H9 (cell line): Measurements from ENCODE around the gene TMEM108. TPM values are rescaled to one million over a fixed set of nuclear protein-coding genes. Genes with fewer than 3 reads are reported as not detected.

Experiments used
- DNase-seq: peaks from one replicate; pipeline ENCODE4 v3.0.0-alpha.2; 2017
- H2AFZ ChIP-seq: one replicate; pipeline ENCODE4 v1.6.1; 2013; ENCODE audit warnings: mild to moderate bottlenecking, low read length, control low read depth, moderate library complexity
- H2AK5ac ChIP-seq: 2 replicates; pipeline ENCODE4 v1.6.1; 2013; ENCODE audit warnings: low read length, control low read depth, mixed read lengths; ENCODE audit not compliant: insufficient read length
- H2BK120ac ChIP-seq: one replicate; pipeline ENCODE4 v1.6.1; 2013; ENCODE audit warnings: low read depth, mild to moderate bottlenecking, low read length, control low read depth, inconsistent platforms; ENCODE audit not compliant: poor library complexity, severe bottlenecking
- H2BK12ac ChIP-seq: 2 replicates; pipeline ENCODE4 v1.6.1; 2013; ENCODE audit warnings: low read length, control low read depth, mixed read lengths, low read depth; ENCODE audit not compliant: insufficient read length
- H2BK15ac ChIP-seq: 2 replicates; pipeline ENCODE4 v1.6.1; 2013; ENCODE audit warnings: low read depth, low read length, control low read depth
- H2BK20ac ChIP-seq: one replicate; pipeline ENCODE4 v1.6.1; 2013; ENCODE audit warnings: low read depth, mild to moderate bottlenecking, low read length, control low read depth, inconsistent platforms; ENCODE audit not compliant: poor library complexity, severe bottlenecking
- H2BK5ac ChIP-seq: 2 replicates; pipeline ENCODE4 v1.6.1; 2013; ENCODE audit warnings: low read length, control low read depth, mixed read lengths; ENCODE audit not compliant: insufficient read length
- H3K14ac ChIP-seq: 2 replicates; pipeline ENCODE4 v1.6.1; 2013; ENCODE audit warnings: low read length, control low read depth; ENCODE audit not compliant: insufficient read depth
- H3K18ac ChIP-seq: 2 replicates; pipeline ENCODE4 v1.6.1; 2013; ENCODE audit warnings: low read depth, mild to moderate bottlenecking, mixed read lengths, low read length, control low read depth; ENCODE audit not compliant: insufficient read length
- H3K23ac ChIP-seq: 2 replicates; pipeline ENCODE4 v1.6.1; 2013; ENCODE audit warnings: low read length, control low read depth, mixed read lengths, low read depth; ENCODE audit not compliant: insufficient read length
- H3K23me2 ChIP-seq: 2 replicates; pipeline ENCODE4 v1.6.1; 2013; ENCODE audit warnings: low read depth, mild to moderate bottlenecking, mixed read lengths, low read length, control low read depth; ENCODE audit not compliant: insufficient read length, poor library complexity, severe bottlenecking
- H3K27ac ChIP-seq: 2 replicates; pipeline ENCODE4 v1.5.1; 2013; ENCODE audit warnings: low read length, control low read depth, mixed read lengths, low read depth; ENCODE audit not compliant: insufficient read length
- H3K27me3 ChIP-seq: 2 replicates; pipeline ENCODE4 v1.6.1; 2013; ENCODE audit warnings: low read length, control low read depth, inconsistent platforms; ENCODE audit not compliant: insufficient read depth
- H3K4ac ChIP-seq: 2 replicates; pipeline ENCODE4 v1.6.1; 2013; ENCODE audit warnings: low read depth, mild to moderate bottlenecking, control low read depth, inconsistent platforms, low read length, moderate library complexity
- H3K4me1 ChIP-seq: 2 replicates; pipeline ENCODE4 v1.6.1; 2013; ENCODE audit warnings: low read length, control low read depth, inconsistent platforms; ENCODE audit not compliant: insufficient read depth
- H3K4me2 ChIP-seq: 2 replicates; pipeline ENCODE4 v1.6.1; 2013; ENCODE audit warnings: low read length, control low read depth, mixed read lengths; ENCODE audit not compliant: insufficient read length, insufficient read depth
- H3K56ac ChIP-seq: 2 replicates; pipeline ENCODE4 v1.6.1; 2013; ENCODE audit warnings: low read depth, mild to moderate bottlenecking, mixed read lengths, low read length, control low read depth; ENCODE audit not compliant: insufficient read length
- H3K79me1 ChIP-seq: 2 replicates; pipeline ENCODE4 v1.6.1; 2013; ENCODE audit warnings: low read depth, mild to moderate bottlenecking, moderate library complexity, low read length, control low read depth, inconsistent platforms; ENCODE audit not compliant: insufficient read depth, poor library complexity, severe bottlenecking
- H3K79me2 ChIP-seq: 2 replicates; pipeline ENCODE4 v1.6.1; 2013; ENCODE audit warnings: low read length, control low read depth, inconsistent platforms; ENCODE audit not compliant: insufficient read depth
- H3K9ac ChIP-seq: 2 replicates; pipeline ENCODE4 v1.6.1; 2013; ENCODE audit warnings: low read length, control low read depth, mixed read lengths; ENCODE audit not compliant: insufficient read length; ENCODE audit errors: extremely low read depth
- H3K9me3 ChIP-seq: one replicate; pipeline ENCODE4 v1.6.1; 2013; ENCODE audit warnings: low read depth, low read length, inconsistent platforms; ENCODE audit not compliant: control insufficient read depth
- H3T11ph ChIP-seq: one replicate; pipeline ENCODE4 v1.6.1; 2013; ENCODE audit warnings: mild to moderate bottlenecking, low read length, control low read depth, inconsistent platforms
- H4K20me1 ChIP-seq: one replicate; pipeline ENCODE4 v1.6.1; 2013; ENCODE audit not compliant: control insufficient read depth, insufficient read length, insufficient read depth
- H4K5ac ChIP-seq: 2 replicates; pipeline ENCODE4 v1.6.1; 2013; ENCODE audit warnings: low read depth, mild to moderate bottlenecking, mixed read lengths, low read length, control low read depth; ENCODE audit not compliant: insufficient read length
- H4K8ac ChIP-seq: replicated peaks from 2 replicates; pipeline ENCODE4 v1.6.1; 2013; ENCODE audit warnings: low read length, control low read depth, mixed read lengths, low read depth; ENCODE audit not compliant: insufficient read length
- H4K91ac ChIP-seq: 2 replicates; pipeline ENCODE4 v1.6.1; 2013; ENCODE audit warnings: low read depth, mild to moderate bottlenecking, moderate library complexity, mixed read lengths, low read length, control low read depth; ENCODE audit not compliant: insufficient read length
- H3K27ac Mint-ChIP-seq, 3 experiments: 2 replicates in 2 of 3; 3 replicates in 1 of 3; pipeline ENCODE4 v1.8.0; 2020 to 2021; ENCODE audit warnings: mixed read lengths in 3 of 3, mild to moderate bottlenecking in 1 of 3, moderate library complexity in 1 of 3
- H3K27me3 Mint-ChIP-seq: 2 replicates; pipeline ENCODE4 v1.8.0; 2021; ENCODE audit warnings: low read depth, mild to moderate bottlenecking, moderate library complexity, mixed read lengths
- H3K36me3 Mint-ChIP-seq, 3 experiments: 2 replicates in 2 of 3; 3 replicates in 1 of 3; pipeline ENCODE4 v1.8.0; 2020 to 2021; ENCODE audit warnings: low read depth in 3 of 3, mixed read lengths in 3 of 3; ENCODE audit not compliant: insufficient read depth in 1 of 3
- H3K4me1 Mint-ChIP-seq, 2 experiments: 2 replicates each; pipeline ENCODE4 v1.8.0; 2020; ENCODE audit warnings: mixed read lengths in 2 of 2
- H3K4me3 Mint-ChIP-seq, 2 experiments: 2 replicates in 1 of 2; 3 replicates in 1 of 2; pipeline ENCODE4 v1.8.0; 2020 to 2021; ENCODE audit warnings: mild to moderate bottlenecking in 2 of 2, mixed read lengths in 2 of 2, moderate library complexity in 1 of 2
- H3K9me3 Mint-ChIP-seq, 2 experiments: 2 replicates in 1 of 2; 3 replicates in 1 of 2; pipeline ENCODE4 v1.8.0; 2020; ENCODE audit warnings: mild to moderate bottlenecking in 2 of 2, mixed read lengths in 2 of 2, moderate library complexity in 1 of 2
- WGBS: extraction: QIAGEN DNeasy Blood & Tissue Kit; methylation state at CpG from one replicate; pipeline ENCODE4 v1.1.7; 2013; ENCODE audit warnings: missing lambda C conversion rate, low lambda C conversion rate, mixed read lengths; ENCODE audit not compliant: insufficient read length; ENCODE audit errors: extremely low coverage; 5-methylcytosine and 5-hydroxymethylcytosine counted together
- total RNA-seq: library from RNA; stranded (reverse); gene quantifications from 2 replicates; pipeline ENCODE4 v1.2.1, GENCODE V29; 2021
- TF ChIP-seq, protein P1 (sequence below): fragments of 200-600 bp; sonication (generic); conservative IDR thresholded peaks from 3 replicates; pipeline ENCODE4 v1.8.0; 2021; ENCODE audit warnings: antibody characterized with exemption, mild to moderate bottlenecking

Gene TMEM108
- total RNA-seq, 1 experiment from 2014 or later, result 5.0 TPM

- H3K9me3 ChIP-seq, result no peaks in the 10 kb centered on the region
- H4K91ac ChIP-seq, result no peak overlapping the region
- H3K79me1 ChIP-seq, result no peaks in the 10 kb centered on the region
- Mint-ChIP-seq H3K4me1 (peaks cover 12 to 13% of the 10 kb centered on the region in 2 experiments), H3K27me3 (no peaks in the 10 kb centered on the region), H3K4me3 (no peak overlapping the region), H3K9me3 (no peaks in the 10 kb centered on the region), H3K36me3 (peaks cover 0 to 7% (median 5%) of the 10 kb centered on the region in 3 experiments; a peak in 2 of 7 replicates), H3K27ac (no peak overlapping the region)
- H2BK5ac ChIP-seq, result no peak overlapping the region
- no peak overlapping the region for H2BK15ac ChIP-seq
- no peak overlapping the region for H3K9ac ChIP-seq
- TF ChIP-seq, protein P1, sequence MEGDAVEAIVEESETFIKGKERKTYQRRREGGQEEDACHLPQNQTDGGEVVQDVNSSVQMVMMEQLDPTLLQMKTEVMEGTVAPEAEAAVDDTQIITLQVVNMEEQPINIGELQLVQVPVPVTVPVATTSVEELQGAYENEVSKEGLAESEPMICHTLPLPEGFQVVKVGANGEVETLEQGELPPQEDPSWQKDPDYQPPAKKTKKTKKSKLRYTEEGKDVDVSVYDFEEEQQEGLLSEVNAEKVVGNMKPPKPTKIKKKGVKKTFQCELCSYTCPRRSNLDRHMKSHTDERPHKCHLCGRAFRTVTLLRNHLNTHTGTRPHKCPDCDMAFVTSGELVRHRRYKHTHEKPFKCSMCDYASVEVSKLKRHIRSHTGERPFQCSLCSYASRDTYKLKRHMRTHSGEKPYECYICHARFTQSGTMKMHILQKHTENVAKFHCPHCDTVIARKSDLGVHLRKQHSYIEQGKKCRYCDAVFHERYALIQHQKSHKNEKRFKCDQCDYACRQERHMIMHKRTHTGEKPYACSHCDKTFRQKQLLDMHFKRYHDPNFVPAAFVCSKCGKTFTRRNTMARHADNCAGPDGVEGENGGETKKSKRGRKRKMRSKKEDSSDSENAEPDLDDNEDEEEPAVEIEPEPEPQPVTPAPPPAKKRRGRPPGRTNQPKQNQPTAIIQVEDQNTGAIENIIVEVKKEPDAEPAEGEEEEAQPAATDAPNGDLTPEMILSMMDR, result no peak
- H3K4ac ChIP-seq, result no peak overlapping the region
- H3T11ph ChIP-seq, result no peak overlapping the region
- H3K56ac ChIP-seq, result no peak overlapping the region
- H3K23ac ChIP-seq, result no peak overlapping the region
- no peak for DNase-seq
- H2AK5ac ChIP-seq, result no peak overlapping the region
- no peak overlapping the region for H4K5ac ChIP-seq
- no CpG with 5 or more reads among the region's 2 CpGs for whole genome bisulfite sequencing
- no peak overlapping the region for H2BK120ac ChIP-seq
- H3K27ac ChIP-seq, result no peak overlapping the region
- no peak overlapping the region for H3K18ac ChIP-seq
- no peak overlapping the region for H3K14ac ChIP-seq
- H2AFZ ChIP-seq, result no peak overlapping the region
- no peak overlapping the region for H4K8ac ChIP-seq
- H3K4me1 ChIP-seq, result peaks cover under 1% of the 10 kb centered on the region; the same call in 1 of the 2 replicates
- H2BK12ac ChIP-seq, result no peak overlapping the region
- no peaks in the 10 kb centered on the region for H3K79me2 ChIP-seq
- no peak overlapping the region for H2BK20ac ChIP-seq
- no peaks in the 10 kb centered on the region for H3K27me3 ChIP-seq
- no peak overlapping the region for H3K4me2 ChIP-seq
- no peaks in the 10 kb centered on the region for H4K20me1 ChIP-seq
- no peaks in the 10 kb centered on the region for H3K23me2 ChIP-seq
Observed at GRCh38 chr3:133049491-133049890, 11.3 kb downstream of the TMEM108 start.
